Peyer's patch (tissue), 4 donors: ENCODE data around the gene CTNNA1.

Experiments used
- POLR2A ChIP-seq, 2 donors: fragments of 450-650 bp; IDR thresholded peaks; one replicate each; pipeline ENCODE4 v1.5.1; 2017; ENCODE audit warnings: antibody characterized with exemption in 2 of 2, mild to moderate bottlenecking in 2 of 2, moderate library complexity in 2 of 2
- TF ChIP-seq, protein P1 (sequence below), 6 experiments: fragments of 450-650 bp in 4 of 6; fragments of 200-600 bp in 2 of 6; sonication (generic) in 1 of 6; IDR thresholded peaks; one replicate each; pipeline ENCODE4 v1.5.1; 2017 to 2019; ENCODE audit warnings: antibody characterized with exemption in 6 of 6, mild to moderate bottlenecking in 3 of 6, moderate library complexity in 1 of 6

DNA sequence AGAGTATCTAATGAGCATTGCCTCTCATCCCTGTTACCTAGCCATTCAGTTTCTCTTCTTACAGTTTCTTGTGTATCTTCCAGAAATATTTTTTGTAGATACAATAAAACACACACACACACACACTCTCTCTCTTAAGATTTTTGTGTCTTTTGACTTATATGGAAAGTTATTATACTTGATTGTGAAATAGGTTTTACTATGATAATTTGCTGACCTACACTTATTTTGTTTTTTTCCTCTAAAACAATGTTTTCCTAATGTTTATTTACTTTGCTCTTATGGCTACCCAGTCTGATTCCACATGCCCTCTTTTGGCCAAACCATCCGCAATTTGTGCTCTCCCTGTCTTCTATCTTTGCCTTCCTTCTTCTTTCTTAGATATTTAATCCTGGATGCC, 96.7 kb downstream of the CTNNA1 start:
- TF ChIP-seq, protein P1, sequence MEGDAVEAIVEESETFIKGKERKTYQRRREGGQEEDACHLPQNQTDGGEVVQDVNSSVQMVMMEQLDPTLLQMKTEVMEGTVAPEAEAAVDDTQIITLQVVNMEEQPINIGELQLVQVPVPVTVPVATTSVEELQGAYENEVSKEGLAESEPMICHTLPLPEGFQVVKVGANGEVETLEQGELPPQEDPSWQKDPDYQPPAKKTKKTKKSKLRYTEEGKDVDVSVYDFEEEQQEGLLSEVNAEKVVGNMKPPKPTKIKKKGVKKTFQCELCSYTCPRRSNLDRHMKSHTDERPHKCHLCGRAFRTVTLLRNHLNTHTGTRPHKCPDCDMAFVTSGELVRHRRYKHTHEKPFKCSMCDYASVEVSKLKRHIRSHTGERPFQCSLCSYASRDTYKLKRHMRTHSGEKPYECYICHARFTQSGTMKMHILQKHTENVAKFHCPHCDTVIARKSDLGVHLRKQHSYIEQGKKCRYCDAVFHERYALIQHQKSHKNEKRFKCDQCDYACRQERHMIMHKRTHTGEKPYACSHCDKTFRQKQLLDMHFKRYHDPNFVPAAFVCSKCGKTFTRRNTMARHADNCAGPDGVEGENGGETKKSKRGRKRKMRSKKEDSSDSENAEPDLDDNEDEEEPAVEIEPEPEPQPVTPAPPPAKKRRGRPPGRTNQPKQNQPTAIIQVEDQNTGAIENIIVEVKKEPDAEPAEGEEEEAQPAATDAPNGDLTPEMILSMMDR (IDR thresholded peaks at IDR 0.05): no peak
- TF ChIP-seq POLR2A (IDR thresholded peaks at IDR 0.05): no peak
